Thoracic aorta (tissue), 2 donors: Measurements from ENCODE around the gene MLC1. TPM values are rescaled to one million over a fixed set of nuclear protein-coding genes. Genes with fewer than 3 reads are reported as not detected.
"Not testable (repeated sequence)": the region's sequence is repeated elsewhere in the genome, so short reads cannot be mapped to it uniquely, and the experiment has no call there.

Experiments used
- ATAC-seq: fragments of 150-250 bp; one replicate; pipeline ENCODE4 v1.8.0; 2017; ENCODE audit warnings: low read depth; ENCODE audit not compliant: insufficient number of reproducible peaks, low FRiP score
- DNase-seq: peaks from one replicate; pipeline ENCODE4 v3.0.0-alpha.2; 2020; ENCODE audit warnings: low spot score
- H3K27ac ChIP-seq, 2 donors: fragments of 200-600 bp; sonication (generic); 1 replicate in 1 of 2; 2 replicates in 1 of 2; pipeline ENCODE4 v1.5.1; 2016; ENCODE audit warnings: mild to moderate bottlenecking in 2 of 2, moderate library complexity in 2 of 2
- H3K27me3 ChIP-seq: fragments of 200-600 bp; sonication (generic); replicated peaks from 2 replicates; pipeline ENCODE4 v1.6.0; 2016; ENCODE audit warnings: mild to moderate bottlenecking; ENCODE audit not compliant: insufficient read depth
- H3K36me3 ChIP-seq: fragments of 200-600 bp; sonication (generic); one replicate; pipeline ENCODE4 v1.5.1; 2016
- H3K4me1 ChIP-seq, 2 donors: fragments of 200-600 bp; sonication (generic); 1 replicate in 1 of 2; 2 replicates in 1 of 2; pipeline versions ENCODE4 v1.5.1 to v1.6.0; 2016; ENCODE audit warnings: low read depth in 2 of 2, mild to moderate bottlenecking in 1 of 2; ENCODE audit not compliant: control insufficient read depth in 1 of 2
- H3K4me3 ChIP-seq: fragments of 200-600 bp; sonication (generic); 2 replicates; pipeline ENCODE4 v1.5.1; 2016; ENCODE audit warnings: mild to moderate bottlenecking
- H3K9me3 ChIP-seq: fragments of 200-600 bp; sonication (generic); 2 replicates; pipeline ENCODE4 v1.5.1; 2016
- total RNA-seq, 2 donors: library from RNA; depleted of rRNA; stranded (reverse); fragments of >200 nt; gene quantifications; one replicate each; pipeline versions ENCODE4 v1.1.0 to v1.2.3, GENCODE V29; 2016
- TF ChIP-seq, protein P1 (sequence below): fragments of 200-600 bp; sonication (generic); IDR thresholded peaks from one replicate; pipeline ENCODE4 v1.5.1; 2019; ENCODE audit warnings: antibody characterized with exemption

The MLC1 gene
- total RNA-seq, 2 donors from 2014 or later, result 1.6 to 4.3 TPM

DNA sequence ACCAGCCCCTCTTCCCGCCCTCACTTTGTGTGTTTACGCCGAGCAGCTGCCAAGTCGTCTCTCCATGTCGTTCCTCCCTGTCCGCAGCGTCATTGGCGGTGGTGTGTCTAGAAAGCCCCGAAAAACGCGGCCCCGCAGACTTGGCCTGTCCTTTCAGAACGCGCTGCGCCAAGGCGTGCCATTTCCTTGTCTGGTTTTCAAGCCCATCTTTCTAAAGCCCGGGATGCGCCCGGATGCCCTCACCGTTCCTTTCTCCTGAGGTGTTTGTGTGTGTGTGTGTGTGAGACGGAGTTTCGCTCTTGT, 5.1 kb upstream of the MLC1 start:
- TF ChIP-seq, protein P1, sequence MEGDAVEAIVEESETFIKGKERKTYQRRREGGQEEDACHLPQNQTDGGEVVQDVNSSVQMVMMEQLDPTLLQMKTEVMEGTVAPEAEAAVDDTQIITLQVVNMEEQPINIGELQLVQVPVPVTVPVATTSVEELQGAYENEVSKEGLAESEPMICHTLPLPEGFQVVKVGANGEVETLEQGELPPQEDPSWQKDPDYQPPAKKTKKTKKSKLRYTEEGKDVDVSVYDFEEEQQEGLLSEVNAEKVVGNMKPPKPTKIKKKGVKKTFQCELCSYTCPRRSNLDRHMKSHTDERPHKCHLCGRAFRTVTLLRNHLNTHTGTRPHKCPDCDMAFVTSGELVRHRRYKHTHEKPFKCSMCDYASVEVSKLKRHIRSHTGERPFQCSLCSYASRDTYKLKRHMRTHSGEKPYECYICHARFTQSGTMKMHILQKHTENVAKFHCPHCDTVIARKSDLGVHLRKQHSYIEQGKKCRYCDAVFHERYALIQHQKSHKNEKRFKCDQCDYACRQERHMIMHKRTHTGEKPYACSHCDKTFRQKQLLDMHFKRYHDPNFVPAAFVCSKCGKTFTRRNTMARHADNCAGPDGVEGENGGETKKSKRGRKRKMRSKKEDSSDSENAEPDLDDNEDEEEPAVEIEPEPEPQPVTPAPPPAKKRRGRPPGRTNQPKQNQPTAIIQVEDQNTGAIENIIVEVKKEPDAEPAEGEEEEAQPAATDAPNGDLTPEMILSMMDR, result no peak
- H3K27me3 ChIP-seq, result no peaks in the 10 kb centered on the region

DNA sequence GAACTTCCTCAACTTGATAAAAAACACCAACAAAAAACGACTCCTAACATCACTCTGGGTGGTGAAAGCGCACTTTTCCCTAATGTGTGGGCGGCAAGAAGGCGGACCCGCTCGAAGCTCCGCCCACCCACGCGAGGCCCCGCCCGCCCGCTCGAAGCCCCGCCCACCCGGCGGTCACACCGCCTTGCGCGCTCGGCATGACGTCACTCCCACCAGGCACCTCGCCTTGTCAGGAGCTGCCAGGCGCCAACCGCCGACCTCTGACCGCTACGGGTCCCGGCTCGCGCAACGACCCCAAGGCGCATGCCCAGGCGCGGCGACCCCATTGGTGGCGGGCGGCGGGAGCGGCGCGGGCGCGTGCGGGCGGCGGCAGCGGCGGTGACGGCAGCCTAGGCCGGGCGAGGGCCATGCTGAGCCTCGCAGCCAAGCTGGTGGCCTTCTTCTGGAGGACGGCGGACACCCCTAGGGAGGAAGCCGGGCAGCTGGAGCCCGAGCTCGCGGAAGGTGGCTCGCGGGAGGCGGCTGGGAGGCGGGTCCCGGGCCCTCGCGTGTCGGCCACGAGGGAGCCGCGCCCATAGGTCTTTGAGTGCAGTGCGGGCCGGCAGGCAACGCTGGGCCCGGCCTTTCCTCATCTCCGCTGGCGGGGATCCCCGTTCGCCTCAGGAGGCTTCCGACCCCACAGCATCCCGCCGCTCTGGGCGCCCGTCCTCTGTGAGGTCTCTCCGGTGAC, 4.6 kb upstream of the MLC1 start, which contains the start of gene MOV10L1:
MOV10L1 (plus strand) TSS at position 325 of the 730 bp plus-strand sequence; CDS start at position 408, 83 bp downstream.
- TF ChIP-seq, protein P1, result no peak
- Histone ChIP-seq H3K27me3 (no peaks in the 10 kb centered on the region), H3K36me3 (no peaks in the 10 kb centered on the region), H3K9me3 (no peaks in the 10 kb centered on the region), H3K4me3 (no peak within 1 kb of the TSS), H3K27ac (no peak within 1 kb of the TSS), H3K4me1 (peaks cover 11 to 20% of the 10 kb centered on the region in 2 donors)
- no peak for DNase-seq
- no peak for ATAC-seq

More for the DNA sequence above, 5.1 kb upstream of the MLC1 start:
- peaks cover 7 to 15% of the 10 kb centered on the region in 2 donors for H3K4me1 ChIP-seq
- no peaks in the 10 kb centered on the region for H3K36me3 ChIP-seq
- no peaks in the 10 kb centered on the region for H3K9me3 ChIP-seq
- ATAC-seq, result no peak
- DNase-seq, result no peak
- H3K4me3 ChIP-seq, result no peak overlapping the region
- no peak overlapping the region for H3K27ac ChIP-seq

DNA sequence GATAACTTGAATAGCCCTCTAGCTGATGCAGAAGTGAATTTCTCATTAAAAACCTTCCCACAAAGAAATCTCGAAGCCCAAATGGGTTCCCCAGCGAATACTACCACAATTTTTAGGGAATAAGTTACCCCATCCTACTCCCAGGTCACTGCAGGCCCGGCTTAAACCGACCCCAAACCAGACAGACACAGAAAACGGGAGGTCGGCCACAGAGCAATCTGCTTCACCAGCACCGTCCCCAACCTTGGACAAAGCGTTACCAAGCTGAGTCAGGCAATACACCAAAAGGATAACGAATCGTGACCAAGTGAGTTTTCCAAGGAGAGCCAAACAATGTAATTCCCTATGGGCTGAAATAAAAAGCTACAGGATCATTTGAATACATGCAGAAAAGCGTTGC, 4.0 kb upstream of the MLC1 start:
- H3K4me3 ChIP-seq, result no peak overlapping the region
- no peak overlapping the region for H3K27ac ChIP-seq
- no peaks in the 10 kb centered on the region for H3K27me3 ChIP-seq
- no peak for ATAC-seq
- H3K36me3 ChIP-seq, result no peaks in the 10 kb centered on the region
- no peak for DNase-seq
- TF ChIP-seq, protein P1, result no peak
- peaks cover 13 to 25% of the 10 kb centered on the region in 2 donors for H3K4me1 ChIP-seq
- H3K9me3 ChIP-seq, result no peaks in the 10 kb centered on the region

DNA sequence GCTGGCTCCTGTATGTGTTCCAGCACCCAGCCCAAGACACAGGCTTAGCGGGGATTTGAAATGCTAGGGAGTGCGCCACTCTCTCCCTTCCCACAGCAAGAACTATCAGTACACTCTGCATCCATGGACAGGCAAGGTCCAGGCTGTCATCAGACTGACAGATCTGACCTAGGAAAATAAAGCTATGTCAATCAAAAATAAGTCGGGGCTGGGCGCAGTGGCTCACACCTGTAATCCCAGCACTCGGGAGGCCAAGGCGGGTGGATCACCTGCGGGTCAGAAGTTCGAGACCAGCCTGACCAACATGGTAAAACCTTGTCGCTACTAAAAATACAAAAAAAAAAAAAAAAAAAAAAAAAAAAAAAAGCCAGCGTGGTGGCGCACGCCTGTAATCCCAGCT, 2.9 kb upstream of the MLC1 start:
- H3K9me3 ChIP-seq, result no peaks in the 10 kb centered on the region
- peaks cover 13 to 25% of the 10 kb centered on the region in 2 donors for H3K4me1 ChIP-seq
- ATAC-seq (no peak), DNase-seq (no peak)
- H3K27me3 ChIP-seq, result no peaks in the 10 kb centered on the region
- H3K4me3 ChIP-seq, result no peak overlapping the region
- TF ChIP-seq, protein P1, result no peak
- H3K27ac ChIP-seq, result no peak overlapping the region
- no peaks in the 10 kb centered on the region for H3K36me3 ChIP-seq

DNA sequence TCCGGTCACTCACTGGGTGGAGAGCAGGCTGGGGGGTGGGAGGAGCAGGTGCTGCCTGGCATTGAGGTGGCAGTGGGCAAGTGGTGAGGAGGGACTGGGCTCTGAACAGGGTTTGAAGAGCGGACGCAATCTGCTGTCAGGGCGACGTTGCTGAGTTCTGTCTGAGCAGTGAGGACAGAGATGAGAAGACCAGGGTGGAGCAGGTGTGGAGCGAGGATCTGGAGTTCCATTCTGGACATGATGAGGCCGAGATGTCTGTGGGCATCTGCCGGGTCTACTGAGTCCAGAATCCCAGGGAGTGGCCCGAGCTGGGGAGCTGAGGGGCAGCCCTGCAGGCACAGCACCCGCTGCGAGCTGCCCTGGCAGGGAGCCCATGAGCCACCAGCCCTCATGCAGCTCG, 2.4 kb upstream of the MLC1 start:
- ATAC-seq (no peak), DNase-seq (no peak)
- Histone ChIP-seq H3K4me3 (no peak overlapping the region), H3K27me3 (no peaks in the 10 kb centered on the region), H3K4me1 (peaks cover 13 to 25% of the 10 kb centered on the region in 2 donors), H3K27ac (no peak overlapping the region), H3K9me3 (no peaks in the 10 kb centered on the region), H3K36me3 (no peaks in the 10 kb centered on the region)
- TF ChIP-seq, protein P1, result no peak

DNA sequence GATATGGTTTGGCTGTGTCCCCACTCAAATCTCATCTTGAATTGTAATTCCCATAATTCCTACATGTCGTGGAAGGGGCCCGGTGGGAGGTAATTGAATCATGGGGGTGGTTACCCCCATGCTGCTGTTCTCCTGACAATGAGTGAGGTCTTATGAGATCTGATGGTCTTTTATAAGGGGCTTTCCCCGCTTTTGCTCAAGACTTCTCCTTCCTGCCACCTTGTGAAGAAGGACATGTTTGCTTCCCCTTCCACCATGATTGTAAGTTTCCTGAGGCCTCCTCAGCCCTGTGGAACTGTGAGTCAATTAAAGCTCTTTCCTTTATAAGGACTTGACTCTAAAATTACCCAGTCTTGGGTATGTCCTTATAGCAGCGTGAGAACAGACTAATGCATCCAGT, 1.7 kb upstream of the MLC1 start:
- H3K27me3 ChIP-seq, H3K36me3 ChIP-seq, H3K4me3 ChIP-seq, ATAC-seq, H3K9me3 ChIP-seq, DNase-seq: not testable (repeated sequence)
- Histone ChIP-seq H3K4me1 (peaks cover 13 to 25% of the 10 kb centered on the region in 2 donors), H3K27ac (peak overlapping the region in 1 of 2 donors; percentile 56)
